CD4-positive, alpha-beta T cell treated with Interleukin-4 for 1 hour (primary cell): ENCODE data around the gene SLC7A8.

Experiments
- DNase-seq, 2 donors: peaks; one replicate each; pipeline ENCODE4 v3.0.0-alpha.2; 2020 to 2022

SLC7A8 gene

DNA sequence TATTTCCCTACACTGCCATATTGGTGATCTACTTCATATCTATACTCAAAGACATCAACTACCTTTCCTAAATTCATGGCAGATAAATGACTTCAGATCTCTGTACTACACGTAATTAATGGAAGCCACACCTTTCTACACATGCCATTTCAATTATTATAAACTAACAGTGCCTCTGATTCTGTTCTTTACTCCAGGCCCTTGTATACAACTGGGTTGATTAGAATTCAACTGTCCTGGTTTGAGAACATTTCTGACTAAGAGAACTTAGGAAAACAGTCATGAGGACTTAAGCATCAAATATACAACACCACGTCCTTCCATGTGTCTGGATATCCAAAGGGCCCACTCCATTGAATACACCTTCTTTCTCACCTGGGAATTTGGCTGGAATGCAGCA is 90.4 kb downstream of the SLC7A8 start:
- no peak for DNase-seq

DNA sequence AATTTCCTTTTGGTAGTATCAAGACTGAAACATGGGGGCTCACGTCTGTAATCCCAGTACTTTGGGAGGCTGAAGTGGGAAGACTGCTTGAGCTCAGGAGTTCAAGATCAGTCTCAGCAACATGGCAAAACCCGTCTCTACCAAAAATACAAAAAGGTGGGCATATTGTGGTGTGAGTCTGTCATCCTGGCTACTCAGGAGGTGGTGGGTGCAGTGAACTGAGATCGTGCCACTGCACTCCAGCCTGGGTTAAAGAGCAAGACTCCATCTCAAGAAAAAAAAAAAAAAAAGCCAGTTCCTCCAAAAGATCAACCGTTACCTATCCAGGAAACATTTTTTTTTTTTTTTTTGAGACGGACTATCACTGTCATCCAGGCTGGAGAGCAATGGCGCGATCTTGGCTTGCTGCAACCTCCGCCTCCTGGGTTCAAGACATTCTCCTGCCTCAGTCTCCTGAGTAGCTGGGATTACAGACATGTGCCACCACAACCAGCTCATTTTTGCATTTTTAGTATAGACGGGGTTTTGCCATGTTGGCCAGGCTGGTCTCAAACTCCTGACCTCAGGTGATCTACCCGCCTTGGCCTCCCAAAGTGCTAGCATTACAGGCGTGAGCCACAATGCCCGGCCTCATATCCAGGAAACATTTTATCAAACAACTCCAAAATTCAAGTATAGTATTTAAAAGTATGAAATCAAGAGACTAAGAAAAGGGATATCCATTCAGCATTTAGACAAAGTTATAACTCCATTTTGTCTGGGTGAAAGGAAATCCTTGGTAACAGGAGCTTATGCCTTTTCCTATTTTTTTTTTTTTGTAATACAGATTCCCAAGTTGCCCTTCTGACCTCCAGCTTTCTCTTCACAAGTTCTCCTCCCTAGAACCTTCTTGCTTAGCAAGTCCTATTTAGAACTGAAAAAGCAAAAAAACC is 91.9 kb downstream of the SLC7A8 start:
- DNase-seq, result no peak

DNA sequence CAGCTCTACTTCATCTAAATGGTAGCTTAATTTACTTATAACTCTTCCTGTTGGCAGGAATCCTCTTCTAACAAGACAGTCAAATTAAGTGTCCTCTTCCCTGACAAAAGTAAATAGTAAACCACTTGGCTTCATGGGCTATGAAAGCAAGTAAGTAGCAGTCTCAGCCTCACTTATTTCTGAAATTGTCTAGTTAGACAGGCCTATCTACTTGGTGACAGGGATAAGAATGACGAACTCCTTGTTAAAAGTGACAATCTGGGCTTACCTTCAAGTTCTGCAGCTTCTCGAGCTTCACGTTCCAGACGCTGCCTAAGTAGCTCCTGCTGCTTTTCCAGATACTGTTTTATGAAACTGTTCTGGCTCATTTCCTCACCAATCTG is 93.2 kb downstream of the SLC7A8 start:
- no peak for DNase-seq

DNA sequence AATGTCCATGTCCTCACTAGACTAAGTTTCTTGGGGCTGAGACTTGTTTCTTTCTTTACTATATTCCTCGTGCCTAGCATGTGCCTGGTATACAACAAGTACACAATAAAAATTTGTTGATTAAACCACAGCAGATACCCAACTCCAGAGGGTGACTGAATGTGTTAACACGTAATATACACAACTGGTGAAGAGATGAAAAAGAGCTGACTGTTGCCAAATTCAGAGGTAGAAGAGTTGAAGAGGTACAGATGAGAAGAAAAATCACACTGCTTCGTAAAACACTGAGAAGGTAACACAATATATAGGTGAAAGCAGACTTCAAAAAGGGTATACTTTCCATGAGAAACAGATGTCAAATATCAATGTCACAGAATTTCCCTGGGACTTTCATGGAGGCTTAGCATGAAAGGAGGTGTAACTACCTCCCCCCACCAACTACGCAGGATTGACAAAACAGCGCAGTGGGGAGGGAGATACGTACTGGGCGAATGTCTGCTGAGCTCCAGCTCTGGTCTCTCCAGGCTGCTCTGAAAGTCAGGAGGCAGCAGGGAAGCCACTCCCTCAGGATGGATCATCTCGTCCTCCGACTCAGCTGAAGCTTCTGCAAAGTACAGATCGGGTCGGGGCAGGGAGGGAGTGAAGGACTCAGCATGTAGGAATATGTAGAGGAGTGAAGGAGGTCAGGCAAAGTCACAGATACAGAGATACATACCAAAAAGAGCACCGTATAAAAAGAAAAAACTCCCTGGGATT is 93.8 kb downstream of the SLC7A8 start:
- DNase-seq, result no peak

DNA sequence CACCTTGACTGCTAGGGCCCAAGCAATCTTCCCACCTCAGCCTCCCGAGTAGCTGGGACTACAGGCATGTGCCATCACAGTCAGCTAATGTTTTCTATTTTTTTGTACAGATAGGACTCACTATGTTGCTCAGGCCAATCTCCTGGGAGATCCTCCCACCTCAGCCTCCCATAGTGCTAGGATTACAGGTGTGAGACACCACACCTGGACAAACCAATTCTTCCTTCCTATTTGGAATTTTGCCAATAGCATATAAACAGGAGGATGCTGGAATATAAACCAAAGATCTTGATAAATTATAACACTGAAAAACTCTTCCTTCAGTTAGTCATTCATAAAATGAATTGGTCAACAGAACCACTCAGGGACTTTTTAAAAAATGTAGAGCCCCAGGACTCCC is 96.9 kb downstream of the SLC7A8 start:
- no peak for DNase-seq

DNA sequence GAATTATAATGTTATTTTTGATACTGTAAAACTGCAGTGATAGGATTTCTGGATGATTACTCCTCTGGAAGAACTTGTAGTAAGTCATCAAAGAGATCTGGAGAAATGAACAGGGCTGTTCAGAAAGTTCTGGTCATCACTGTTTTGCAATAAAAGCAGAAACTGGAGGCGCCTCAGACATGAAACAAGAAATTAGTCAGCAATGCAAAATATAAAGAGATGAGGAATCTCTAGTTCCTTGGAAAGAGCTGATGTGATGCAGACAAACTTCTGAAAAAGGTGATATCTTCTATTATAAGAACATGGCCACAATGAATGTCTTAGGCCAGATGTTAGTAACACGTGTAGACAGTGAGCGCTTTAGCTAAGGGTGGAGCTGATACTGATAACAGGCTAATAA is 98.0 kb downstream of the SLC7A8 start:
- DNase-seq, result no peak

DNA sequence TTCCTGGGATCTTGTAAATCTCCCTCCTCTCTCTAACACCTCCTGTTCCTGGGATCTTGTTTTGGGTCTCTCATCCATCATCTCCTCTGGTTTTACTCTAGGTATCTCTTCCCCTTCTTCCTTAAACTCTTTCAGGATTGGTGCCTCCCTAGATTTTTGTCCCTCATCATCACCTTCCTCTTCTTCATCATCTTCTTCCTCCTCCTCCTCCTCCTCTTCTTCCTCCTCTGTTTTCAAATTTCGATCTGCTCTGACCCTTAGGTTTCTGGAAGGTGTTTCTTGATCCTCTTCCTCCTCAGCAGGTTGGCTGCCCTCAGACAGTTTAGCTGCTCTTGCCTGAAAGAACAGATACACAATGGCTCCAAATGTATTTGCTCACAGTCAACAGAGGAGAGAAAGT is 103.0 kb downstream of the SLC7A8 start:
- DNase-seq, result no peak

DNA sequence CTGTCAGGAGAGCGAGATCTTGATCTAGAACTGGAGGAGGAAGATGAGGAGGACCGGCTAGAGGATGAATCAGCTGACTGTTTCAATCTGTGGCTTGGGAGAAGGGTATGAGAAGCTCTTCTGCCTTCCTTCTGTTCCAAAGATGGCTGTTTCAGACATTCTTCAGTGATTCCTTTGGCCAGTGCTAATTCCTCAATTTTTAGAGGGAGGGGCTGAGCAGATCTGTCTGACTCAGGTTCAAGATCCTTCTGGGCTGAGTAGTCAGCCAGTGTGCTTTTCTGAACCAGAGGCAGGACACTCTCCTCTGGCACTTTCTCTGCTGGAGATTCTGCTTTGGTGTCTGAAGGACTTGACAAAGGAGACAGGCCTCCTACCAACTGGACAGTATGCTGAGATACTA is 103.7 kb downstream of the SLC7A8 start:
- DNase-seq, result no peak

DNA sequence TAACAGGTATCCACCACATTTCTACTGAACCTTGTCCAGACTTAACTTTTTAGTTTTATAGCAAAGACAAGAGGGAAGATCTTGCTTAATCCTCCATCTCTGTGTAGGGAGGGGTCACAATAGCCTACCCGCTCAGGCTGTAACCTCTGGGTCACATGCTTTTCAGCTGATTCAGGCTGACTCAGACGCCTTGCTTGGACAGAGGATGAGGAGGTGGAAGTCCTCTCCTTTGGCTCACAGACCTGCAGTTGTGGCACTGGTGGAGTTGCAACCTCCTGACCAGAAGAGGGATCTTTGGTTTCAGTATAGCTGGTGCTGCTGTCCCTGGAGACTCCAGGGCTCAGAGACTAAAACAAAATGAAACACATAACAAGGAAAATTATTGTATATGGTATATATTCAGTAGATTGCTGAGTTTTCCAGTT is 104.8 kb downstream of the SLC7A8 start:
- peak in 1 of 2 donors; percentile 69 for DNase-seq

DNA sequence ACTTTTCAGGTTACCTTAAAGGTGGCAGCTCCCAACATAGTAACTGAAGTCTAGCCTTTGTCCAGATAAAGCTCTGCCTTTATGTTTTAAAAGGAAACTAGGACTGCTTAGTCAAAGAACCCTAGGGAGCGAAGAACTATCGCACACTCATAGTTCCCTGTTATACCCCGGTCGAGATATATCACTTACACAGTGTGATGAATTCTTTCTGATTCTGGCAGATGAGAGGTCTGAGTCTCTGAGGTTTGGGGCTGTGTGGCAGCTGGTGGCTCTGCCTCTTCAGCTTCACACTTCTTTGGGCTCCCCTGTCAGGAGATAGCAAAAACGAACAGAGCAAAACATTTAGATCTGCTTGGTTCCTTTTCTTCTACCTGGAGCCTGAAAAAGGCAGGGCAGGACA is 105.5 kb downstream of the SLC7A8 start:
- no peak for DNase-seq

DNA sequence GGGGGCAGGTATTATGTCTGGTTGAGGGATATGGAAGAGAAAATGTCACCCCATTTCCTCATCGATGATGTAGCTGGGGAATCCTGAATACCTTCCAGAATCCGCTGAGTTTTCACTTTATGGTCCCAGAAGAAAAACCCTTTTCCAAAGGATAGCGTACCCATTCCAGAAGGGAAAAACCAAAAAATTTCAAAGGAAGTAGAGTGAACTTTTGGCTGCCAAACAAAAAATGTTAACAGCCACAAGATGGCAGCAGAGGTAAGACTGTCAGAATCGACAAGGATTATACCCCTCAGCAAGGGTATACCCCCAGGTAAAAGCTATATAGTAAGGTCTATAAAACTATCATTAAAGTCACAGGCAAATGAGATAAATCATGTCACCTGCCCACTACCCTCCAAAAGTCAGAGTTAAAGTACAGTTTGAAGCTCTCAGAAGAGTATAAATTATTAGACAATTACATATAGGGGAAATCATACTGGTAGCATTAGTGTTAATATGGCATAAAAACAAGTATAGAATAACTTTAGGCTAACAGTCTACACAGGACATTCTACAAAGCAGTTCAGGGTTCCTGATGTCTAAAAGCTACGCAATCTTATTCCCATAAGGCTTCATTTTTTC is 106.6 kb downstream of the SLC7A8 start:
- DNase-seq, result peak in 1 of 2 donors; percentile 58
